ENCODE results near the gene FMNL2. TPM values are rescaled to one million over a fixed set of nuclear protein-coding genes. Genes with fewer than 3 reads are reported as not detected.

Gene FMNL2
- total and polyA plus RNA-seq, 10 donors: 8.8 to 59.3 (median 33.5) TPM

- Histone ChIP-seq H3K27ac (no peak overlapping the region), H3K4me3 (no peak overlapping the region), H3K4me1 (no peaks in the 10 kb centered on the region), H3K9me3 (no peaks in the 10 kb centered on the region), H3K36me3 (peaks cover 7 to 100% (median 98%) of the 10 kb centered on the region in 6 donors), H3K27me3 (replicated peaks in 1 of 7) (no peaks in the 10 kb centered on the region)
- DNase-seq: no peak
- TF ChIP-seq POLR2A (IDR thresholded peaks at IDR 0.05): no peak
- TF ChIP-seq CTCF (IDR thresholded peaks at IDR 0.05 in 8 of 11, conservative IDR thresholded peaks at IDR 0.05 in 3 of 11): no peak
- no peak for TF ChIP-seq POLR2AphosphoS5 (IDR thresholded peaks at IDR 0.05)
- 89 to 97% (median 94%) methylated on average over 4 of the region's 4 CpGs for WGBS, 5 donors
- intact Hi-C loops (cut with DNase I; ENCODE audit: low total_unique reads): no loop called here
Measured at GRCh38 chr2:152661076-152661475, 326.1 kb downstream of the FMNL2 start.

- H3K27me3 ChIP-seq (replicated peaks in 1 of 7): no peaks in the 10 kb centered on the region
- peaks cover 0 to 100% (median 96%) of the 10 kb centered on the region in 6 donors for H3K36me3 ChIP-seq
- no peak overlapping the region for H3K27ac ChIP-seq
- H3K4me3 ChIP-seq: no peak overlapping the region
- H3K4me1 ChIP-seq: no peaks in the 10 kb centered on the region
- no peak for DNase-seq
- 96 to 98% (median 96%) methylated on average over 7 of the region's 7 CpGs for WGBS, 5 donors
- intact Hi-C loops (cut with DNase I; ENCODE audit: low total_unique reads): no loop called here
- H3K9me3 ChIP-seq: no peaks in the 10 kb centered on the region
- no peak for TF ChIP-seq POLR2A (IDR thresholded peaks at IDR 0.05)
- no peak for TF ChIP-seq POLR2AphosphoS5 (IDR thresholded peaks at IDR 0.05)
- no peak for TF ChIP-seq CTCF (IDR thresholded peaks at IDR 0.05 in 8 of 11, conservative IDR thresholded peaks at IDR 0.05 in 3 of 11)
Measured at GRCh38 chr2:152664725-152665124, 329.8 kb downstream of the FMNL2 start.

- WGBS, 5 donors: 87 to 96% (median 93%) methylated on average over 4 of the region's 4 CpGs
- Histone ChIP-seq H3K36me3 (peaks cover 5 to 100% (median 85%) of the 10 kb centered on the region in 6 donors), H3K4me1 (no peaks in the 10 kb centered on the region), H3K9me3 (no peaks in the 10 kb centered on the region), H3K27me3 (replicated peaks in 1 of 7) (no peaks in the 10 kb centered on the region), H3K4me3 (no peak overlapping the region), H3K27ac (no peak overlapping the region)
- no peak for DNase-seq
- intact Hi-C loops (cut with DNase I; ENCODE audit: low total_unique reads): no loop called here
- TF ChIP-seq POLR2A (IDR thresholded peaks at IDR 0.05) (no peak), CTCF (IDR thresholded peaks at IDR 0.05 in 8 of 11, conservative IDR thresholded peaks at IDR 0.05 in 3 of 11) (no peak), POLR2AphosphoS5 (IDR thresholded peaks at IDR 0.05) (no peak)
Measured at GRCh38 chr2:152674334-152674733, 339.4 kb downstream of the FMNL2 start.

- Histone ChIP-seq H3K27me3 (replicated peaks in 1 of 7) (no peaks in the 10 kb centered on the region), H3K4me3 (no peak overlapping the region), H3K9me3 (no peaks in the 10 kb centered on the region), H3K27ac (no peak overlapping the region), H3K4me1 (no peaks in the 10 kb centered on the region), H3K36me3 (peaks cover 5 to 100% (median 85%) of the 10 kb centered on the region in 6 donors)
- DNase-seq: no peak
- no peak for TF ChIP-seq POLR2A (IDR thresholded peaks at IDR 0.05)
- no peak for TF ChIP-seq POLR2AphosphoS5 (IDR thresholded peaks at IDR 0.05)
- TF ChIP-seq CTCF (IDR thresholded peaks at IDR 0.05 in 8 of 11, conservative IDR thresholded peaks at IDR 0.05 in 3 of 11): no peak
- intact Hi-C loops (cut with DNase I; ENCODE audit: low total_unique reads): no loop called here
- 85 to 97% (median 95%) methylated on average over 3 of the region's 3 CpGs for WGBS, 5 donors
Measured at GRCh38 chr2:152676461-152676860, 341.5 kb downstream of the FMNL2 start.

All from spleen (tissue), 11 donors.